ENCODE results near the gene SHTN1.

Gene SHTN1, protein sequence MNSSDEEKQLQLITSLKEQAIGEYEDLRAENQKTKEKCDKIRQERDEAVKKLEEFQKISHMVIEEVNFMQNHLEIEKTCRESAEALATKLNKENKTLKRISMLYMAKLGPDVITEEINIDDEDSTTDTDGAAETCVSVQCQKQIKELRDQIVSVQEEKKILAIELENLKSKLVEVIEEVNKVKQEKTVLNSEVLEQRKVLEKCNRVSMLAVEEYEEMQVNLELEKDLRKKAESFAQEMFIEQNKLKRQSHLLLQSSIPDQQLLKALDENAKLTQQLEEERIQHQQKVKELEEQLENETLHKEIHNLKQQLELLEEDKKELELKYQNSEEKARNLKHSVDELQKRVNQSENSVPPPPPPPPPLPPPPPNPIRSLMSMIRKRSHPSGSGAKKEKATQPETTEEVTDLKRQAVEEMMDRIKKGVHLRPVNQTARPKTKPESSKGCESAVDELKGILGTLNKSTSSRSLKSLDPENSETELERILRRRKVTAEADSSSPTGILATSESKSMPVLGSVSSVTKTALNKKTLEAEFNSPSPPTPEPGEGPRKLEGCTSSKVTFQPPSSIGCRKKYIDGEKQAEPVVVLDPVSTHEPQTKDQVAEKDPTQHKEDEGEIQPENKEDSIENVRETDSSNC

DNA sequence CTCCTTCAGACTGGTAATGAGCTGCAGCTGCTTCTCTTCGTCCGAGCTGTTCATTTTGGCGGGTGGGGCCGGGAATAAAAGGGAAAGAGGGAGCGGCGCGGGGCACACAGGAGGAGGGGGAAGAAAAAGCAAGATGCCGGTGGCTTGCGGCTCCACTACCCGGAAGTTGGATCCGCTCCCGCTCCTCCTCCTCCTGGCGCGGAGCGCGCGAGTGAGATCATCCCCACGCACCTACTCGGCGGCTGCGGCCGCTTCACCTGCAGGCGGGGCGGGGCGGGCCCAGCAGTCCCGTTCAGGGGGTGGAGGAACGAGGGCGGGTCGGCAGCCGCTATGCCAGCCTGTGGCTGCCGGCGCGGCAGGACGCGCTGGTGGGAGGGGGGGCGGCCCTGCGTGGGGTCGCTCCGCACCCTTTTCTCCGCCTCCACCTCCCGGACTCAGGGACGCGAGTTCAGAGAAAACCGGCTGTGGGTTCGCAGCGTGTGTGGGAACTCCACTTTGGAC is at the start of gene SHTN1:
TSS of gene SHTN1 (minus strand) at position 162 of the 501 bp plus-strand sequence. CDS start at position 54, 108 bp downstream.
- DNase-seq: no peak

DNA sequence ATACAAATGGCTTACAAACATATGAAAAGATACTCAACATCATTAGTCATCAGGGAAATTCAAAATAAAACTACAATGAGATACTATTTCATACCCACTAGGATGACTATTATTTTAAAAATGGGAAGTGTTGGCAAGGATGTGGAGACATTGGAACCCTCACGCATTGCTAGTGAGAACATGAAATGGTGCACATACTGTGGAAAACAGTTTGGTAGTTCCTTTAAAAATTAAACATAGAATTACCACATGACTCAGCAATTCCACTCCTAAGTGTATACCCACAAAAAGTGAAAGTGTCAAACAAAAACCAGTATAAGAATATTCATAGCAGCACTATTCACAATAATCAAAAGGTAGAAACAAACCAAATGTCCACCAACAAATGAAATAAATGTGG is 48.5 kb upstream of the SHTN1 start:
- DNase-seq: no peak

DNA sequence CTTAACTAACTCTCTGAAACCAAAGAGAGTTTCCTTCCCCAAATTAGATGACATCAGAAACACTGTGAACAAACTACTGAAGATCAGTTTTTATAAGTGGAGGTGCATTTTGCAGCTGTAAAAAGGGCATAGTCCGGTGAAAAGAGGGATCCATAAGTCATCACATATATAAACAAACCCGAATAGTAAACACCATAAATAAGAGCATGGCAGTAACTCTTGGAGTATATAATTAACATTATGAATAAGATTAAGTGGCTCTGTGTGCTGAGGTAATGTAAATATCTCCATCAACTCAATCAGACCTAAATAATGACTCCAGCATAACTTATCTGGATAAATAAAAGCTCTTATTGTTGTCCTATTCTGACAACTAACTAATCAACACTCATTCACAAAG is 43.0 kb upstream of the SHTN1 start:
- DNase-seq: no peak

DNA sequence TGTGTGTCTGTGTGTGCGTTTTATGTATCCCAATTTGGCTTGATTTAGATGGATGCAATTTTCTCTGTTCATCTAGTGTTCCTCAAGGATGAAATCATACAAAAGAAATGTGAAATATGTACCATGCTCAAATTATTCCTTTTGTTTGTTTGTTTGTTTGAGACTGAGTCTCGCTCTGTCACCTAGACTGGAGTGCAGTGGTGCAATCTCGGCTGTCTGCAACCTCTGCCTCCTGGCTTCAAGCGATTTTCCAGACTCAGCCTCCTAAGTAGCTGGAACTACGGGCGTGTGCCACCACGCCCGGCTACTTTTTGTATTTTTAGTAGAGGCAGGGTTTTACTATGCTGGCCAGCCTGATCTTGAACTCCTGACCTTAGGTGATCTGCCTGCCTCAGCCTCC is 11.3 kb upstream of the SHTN1 start:
- DNase-seq: no peak

DNA sequence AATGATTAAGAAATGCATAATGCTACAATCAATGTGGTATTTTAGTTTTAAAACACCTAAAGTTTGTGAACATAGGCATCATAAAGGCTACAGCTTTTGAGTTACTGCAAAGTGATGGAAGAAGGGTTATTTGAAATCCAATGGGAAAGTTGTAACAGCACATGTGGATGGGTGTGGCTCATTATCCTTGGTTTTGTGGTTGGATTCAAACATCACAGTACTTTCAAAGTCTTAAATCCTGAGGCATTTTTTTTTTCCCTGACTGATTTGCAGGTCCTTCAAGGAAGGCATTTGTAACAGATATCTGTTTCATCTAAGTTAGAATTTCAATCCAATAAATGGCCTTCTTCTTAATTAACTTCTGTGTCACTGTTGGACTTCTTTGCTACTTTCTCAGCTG is 9.8 kb upstream of the SHTN1 start:
- DNase-seq: no peak

DNA sequence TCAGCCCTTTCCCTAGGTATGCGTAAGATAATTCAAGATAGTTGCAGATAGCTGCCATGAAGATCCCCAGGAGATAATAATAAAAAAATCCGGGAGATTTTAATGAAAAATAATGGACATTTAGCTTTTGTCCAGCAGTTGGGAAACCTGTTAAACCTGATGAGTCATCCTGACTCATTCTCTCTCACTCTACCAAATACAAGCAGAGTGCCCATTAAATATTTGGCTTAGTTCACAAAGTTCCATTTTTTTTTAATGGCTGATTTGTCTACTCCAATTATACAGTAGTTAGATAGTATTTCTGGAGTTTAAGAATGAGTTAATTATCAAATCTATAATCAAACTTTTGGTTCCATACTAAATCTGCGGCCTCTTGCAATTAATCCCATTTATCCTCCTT is 2.1 kb upstream of the SHTN1 start:
- DNase-seq: no peak

DNA sequence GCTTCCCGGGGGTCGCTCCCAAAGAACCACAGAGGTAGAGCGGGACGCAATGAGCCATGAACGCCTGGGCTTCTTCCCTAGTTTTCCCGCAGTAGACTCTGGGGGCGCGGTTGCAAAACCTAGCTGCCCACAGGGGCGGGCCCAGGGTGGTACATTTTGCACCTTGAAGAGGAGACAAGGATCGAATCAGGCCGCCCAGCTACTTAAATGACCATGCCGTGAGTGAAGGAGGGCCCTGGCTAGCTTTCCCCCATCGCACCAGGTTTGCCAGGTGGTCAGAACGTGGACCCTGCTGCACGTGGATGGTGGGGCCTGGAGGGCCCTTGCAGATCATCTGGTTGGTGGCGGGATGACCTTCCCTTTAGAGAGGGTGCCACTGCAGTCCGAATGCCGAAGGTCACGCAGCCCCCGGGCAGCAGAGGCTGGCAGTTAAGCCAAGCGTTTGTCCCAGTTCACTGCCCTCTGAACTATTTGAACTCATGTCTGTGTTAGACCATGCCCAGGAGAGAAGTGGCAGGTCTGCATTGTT is 604 bp upstream of the SHTN1 start:
- DNase-seq: no peak

DNA sequence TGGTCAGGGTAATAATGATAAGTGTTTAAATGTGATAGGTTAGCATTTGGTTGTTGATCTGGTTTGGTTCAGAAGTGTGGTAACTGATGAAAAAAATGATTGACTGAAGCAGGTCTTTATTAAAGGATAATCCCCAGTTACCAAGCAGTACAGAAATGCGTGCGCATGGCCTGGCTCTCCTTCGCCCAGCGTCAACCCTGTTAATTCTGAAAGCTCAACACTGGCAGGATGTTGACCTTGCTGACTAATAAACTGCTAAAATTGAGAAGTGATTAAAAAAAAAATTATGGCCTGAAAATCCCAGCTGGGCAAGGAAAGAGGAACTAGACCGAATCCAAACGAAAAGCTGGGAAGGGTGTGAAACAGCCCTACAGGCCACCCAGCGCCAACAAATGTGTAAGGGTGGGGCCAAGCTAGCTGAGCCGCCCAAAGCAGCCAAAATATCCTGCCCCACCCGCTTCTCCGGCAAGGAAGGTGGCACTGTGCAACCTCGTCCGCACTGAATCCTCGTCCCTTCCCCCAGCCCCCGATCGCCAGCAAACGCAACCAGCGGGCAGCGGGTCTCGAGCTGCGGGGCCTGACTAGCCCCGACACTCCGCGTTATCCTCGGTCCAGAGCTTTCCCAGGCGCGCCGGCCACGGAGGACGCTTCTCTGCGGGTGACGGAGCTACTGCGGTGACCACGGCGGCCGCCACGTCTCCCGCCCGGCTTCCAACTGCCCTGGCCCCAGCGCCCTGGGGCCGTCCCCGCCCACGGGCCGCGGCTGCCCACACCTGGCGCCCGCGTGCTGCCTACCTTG is 561 bp downstream of the SHTN1 start:
- no peak for DNase-seq

DNA sequence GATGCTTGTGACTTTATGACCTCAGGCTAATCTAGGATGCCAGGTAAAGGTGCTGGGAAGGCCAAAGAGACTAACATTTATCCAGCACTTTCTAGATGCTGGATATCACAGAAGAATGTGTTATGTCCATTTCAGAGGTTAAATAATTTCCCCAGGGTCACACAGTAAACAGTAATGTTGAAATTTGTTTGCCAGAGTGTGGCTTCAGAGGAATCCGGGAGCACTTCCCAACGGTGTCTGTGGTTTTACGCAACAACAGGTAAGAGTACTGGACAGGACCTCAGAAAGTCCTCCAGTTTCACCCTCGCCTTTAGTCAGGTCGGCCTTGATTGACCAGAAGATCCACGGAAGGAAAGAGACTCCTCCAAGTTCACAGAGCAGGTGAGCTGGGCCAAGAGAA is 1.7 kb downstream of the SHTN1 start:
- DNase-seq: no peak

DNA sequence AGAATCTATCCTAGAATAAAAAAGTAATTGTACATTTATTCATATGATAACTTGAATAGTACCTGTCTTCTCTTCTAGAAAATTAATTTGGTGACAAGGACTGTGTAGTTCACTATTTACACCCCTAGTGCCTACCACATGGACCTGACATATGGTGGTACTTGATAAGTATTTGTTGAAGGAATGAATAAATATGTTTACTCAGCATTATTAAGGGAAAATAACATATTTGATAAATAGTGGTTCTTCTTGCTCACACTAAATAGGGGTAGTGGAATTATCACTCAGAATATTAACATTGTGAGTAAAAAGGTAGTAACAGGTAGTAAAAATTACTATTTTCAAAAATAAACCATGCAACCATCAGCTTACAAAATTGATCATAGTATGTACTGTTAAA is 2.8 kb downstream of the SHTN1 start:
- no peak for DNase-seq

DNA sequence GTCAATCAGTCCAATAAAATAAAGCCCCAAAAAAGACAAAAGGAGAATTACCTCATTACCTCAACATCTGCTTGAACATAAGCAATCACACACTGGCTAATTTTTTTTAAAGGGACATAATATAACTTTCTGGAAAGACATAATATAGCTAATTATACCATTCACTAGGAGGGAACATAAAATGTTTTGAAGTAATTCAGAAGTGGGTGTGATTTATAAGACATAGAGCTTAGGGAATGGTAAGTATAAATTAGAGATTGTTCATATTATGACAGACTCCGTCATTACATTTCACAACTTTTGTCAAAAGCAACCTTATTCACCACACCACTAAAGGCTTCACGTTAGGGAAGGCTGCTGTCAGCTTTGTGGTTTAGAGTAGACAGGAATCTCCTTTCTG is 3.8 kb downstream of the SHTN1 start:
- DNase-seq: no peak

DNA sequence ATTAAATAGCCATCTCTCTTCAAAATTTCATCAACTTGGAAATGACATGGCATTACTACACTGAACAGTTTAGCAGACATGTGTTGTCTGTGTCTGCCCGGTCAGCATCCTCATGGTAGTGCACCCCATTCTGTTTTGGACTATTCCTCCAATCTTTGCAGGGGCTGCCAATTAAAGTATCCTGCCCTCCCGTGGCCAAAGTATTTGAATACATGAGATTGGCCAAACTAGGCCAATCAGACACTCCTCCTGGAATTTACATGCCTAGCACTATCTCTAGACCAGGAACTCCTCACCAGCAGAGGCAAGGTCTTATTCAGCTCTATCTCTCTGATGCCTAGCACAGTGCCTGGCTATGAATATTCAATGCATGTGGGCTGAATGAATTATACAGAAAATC is 4.4 kb downstream of the SHTN1 start:
- DNase-seq: no peak

DNA sequence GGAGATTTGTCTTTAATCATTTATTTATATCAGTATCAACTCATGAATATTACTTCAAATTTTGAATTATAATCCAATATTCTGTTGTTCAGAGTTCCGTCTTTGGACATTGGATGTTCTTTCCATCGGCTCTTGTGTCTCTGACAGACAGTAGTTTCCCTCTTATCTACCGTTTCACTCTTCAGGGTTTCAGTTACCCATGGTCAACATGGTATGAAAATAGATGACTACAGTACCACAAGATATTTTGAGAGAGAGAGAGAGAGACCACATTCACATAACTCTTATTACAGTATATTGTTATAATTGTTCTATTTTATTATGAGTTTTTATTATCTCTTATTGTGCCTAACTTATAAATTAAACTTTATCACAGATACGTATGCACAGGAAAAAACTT is 6.8 kb downstream of the SHTN1 start:
- no peak for DNase-seq

DNA sequence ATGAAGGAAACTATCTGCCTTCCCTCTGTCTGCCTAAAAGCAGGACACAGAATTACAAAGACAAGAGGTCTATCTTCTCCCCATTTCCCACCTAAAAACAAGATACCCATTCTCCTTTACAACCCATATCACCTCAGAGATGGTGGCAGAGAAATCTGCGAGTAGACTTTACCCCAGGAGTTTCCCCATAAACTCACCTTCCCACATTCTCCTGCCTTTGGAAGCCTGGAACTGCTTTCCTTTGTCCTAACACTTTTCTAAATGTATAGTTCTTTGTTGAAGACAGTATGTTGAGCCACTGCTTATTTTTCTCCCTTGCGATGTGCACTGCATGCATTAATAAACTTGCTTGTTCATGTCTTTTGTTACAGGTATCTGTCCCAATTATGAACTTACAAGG is 8.0 kb downstream of the SHTN1 start:
- no peak for DNase-seq

DNA sequence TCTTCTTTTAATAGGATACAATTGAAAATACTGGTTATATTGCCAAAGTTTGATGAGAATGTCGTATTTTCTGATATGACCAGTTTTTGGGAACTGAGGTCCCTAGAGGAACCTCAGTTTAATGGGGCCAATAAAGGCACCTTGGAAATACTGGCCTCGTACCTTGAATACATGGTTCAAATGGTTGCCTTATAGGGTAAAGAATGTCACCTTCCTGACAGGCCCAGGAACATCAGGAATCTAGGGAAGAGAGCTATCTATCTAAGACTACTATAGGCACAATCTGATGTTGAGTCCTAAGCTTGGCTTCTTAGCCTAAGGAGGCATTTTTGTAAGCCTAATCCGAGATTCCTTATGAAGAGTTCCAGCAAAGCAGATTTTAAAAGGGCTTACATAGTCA is 9.3 kb downstream of the SHTN1 start:
- no peak for DNase-seq

DNA sequence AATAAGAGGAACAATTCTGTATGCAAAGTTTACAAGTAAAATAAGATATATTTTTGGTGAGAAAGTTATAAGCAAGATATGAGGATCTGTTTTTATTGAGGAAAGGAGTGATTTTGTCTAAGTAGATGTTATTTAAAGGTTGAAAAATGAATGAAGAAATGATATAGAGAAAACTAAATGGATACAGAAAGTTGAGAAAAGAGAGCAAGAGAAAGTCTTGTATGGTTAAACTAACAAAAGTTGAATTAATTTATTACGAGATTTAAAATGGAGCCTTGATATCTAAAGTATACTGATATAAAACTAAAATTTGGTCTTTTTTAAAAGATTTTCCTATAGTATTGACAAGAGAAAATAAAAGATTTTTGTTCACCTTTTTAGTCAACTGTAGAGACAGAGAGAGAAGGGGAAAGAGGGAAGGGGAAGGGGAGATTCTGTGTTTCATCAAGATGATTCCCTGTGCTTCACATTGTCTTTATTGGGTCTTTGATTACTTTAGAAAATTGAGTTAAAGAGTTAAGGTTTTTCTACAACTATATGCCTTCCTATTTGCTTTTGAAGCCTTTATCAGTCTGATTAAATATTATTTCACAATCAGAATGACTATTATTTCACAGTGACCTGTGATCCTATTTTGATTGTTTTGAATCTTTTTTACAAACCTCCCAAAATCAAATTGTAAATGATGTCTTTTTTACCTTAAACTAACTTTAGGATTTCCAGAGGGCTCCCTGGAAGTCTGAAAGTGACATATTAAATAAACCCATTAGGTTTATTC is 10.7 kb downstream of the SHTN1 start:
- DNase-seq: no peak

DNA sequence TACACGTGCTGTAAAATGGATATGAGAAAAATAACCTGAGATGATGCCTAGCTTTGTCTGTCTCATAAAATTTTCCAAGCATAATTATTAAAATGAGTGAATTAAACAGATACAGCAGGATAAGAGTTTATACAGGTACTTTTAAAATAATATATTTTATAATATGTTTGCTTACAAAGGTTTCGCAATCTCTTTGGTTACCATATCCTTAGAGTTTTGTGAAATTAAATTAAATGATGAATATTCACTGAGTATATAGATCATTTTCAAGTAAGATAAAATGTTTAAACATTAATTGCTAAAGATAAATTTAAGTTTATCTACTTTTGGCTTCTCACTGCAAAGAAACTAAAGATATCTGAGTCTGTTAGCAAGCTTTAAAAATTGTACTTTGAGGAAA is 11.4 kb downstream of the SHTN1 start:
- no peak for DNase-seq

DNA sequence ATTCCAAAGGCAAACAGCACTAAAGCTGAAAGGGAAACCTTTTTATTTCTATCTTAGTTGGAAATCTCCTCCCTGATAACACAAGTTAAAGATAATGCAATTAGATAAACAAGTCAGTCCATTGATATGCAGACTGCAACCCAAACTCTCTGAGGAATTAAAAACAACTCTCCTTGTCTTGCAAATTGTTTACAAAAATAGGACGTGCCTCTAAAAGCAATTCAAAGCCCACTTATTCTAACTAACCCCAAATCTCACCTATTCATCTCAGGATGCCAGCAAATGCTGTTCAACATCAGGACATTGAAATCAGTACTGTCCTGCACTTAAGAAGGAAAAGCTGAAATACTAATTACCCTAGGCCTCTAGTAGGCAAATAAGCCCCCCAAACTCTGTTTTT is 12.8 kb downstream of the SHTN1 start:
- no peak for DNase-seq

DNA sequence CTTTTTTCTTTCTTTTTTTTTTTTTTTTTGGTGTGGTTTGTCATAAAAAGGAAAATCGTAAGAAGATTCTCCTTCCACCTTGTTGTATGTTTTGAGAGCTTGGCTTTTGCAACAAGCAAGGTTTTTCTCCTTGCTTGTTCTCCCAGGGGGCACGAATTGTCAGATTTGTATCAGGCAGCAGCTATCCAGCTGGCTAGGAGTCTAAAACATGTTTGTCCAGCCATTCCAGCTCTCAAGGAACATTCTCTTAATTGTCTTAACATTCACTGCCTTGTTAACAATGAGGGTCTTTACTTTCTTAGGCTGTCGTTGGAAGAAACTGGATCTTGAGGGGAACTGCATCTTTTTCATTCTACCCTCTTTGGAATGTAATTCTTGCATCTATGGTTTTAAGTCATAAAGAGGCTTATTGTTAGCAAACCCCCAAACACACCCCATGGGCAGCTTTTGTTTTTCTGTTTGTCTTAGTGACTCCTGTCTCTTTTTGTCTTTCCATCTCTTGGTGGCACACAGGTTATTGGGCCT is 14.6 kb downstream of the SHTN1 start:
- no peak for DNase-seq

DNA sequence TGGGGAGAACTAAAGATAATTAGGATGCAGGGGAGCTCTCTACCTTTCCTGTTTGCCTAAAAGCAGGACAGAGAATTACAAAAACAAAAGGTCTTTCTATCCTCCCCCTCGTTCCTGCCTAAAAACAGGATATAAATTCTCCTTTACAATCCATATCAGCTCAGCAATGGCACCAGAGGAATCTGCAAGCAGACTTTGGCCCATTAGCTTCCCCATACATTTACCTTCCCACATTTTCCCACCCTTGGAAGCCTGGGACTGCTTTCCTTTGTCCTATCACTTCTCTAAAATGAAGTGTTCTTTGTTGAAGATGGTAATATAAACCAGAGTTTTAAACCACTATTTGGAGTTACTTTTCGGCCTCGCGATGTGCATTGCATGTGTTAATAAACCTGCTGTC is 15.5 kb downstream of the SHTN1 start:
- no peak for DNase-seq

DNA sequence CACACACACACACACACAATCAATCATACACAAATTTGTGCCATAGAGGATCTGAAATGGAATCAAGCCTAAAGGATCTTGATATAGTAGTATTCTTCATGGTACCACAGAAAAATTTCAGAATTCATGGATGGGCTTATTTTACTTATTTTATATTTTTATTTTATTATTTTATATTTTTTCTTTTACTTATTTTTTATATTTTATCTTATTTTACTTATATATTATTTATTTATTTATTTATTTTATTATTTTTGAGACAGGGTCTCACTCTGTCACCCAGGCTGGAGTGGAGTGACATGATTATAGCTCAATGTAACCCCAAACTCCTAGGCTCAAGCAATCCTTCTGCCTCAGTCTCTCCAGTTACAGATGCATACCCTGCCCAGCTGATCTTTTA is 16.7 kb downstream of the SHTN1 start:
- DNase-seq: no peak

DNA sequence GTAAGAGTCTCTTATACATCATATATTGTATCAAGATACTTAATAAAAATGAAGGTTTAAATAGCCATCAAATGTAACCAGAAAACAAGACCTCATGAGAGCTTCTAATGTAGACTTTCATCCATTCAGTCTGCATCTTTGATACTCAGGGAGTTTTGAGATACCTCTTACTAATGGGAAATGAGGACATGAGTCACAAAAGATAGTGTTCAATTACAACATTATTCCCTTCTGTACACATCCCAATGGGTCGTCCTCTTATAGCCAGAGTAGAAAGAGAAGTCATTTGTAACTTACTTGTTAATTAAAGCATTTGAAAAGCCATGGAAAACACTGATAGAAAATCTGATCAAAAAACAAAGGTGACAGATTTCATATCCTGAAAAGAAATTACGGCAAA is 19.4 kb downstream of the SHTN1 start:
- DNase-seq: no peak

Measured in activated effector memory CD4-positive, alpha-beta T cell treated with Interleukin-2 at 50 U/mL for 16 hours (primary cell).